Upper lobe of right lung (tissue), 1 donor: ENCODE measurements around the gene HECTD3. TPM values are rescaled to one million over a fixed set of nuclear protein-coding genes. Genes with fewer than 3 reads are reported as not detected.
"Not testable (repeated sequence)": the region's sequence is repeated elsewhere in the genome, so short reads cannot be mapped to it uniquely, and the experiment has no call there.

Source experiments
- ATAC-seq: fragments of 200-7000 bp; cut with Tn5 transposase; one replicate; pipeline ENCODE4 v1.9.1; 2020; ENCODE audit warnings: mild to moderate bottlenecking, moderate library complexity
- DNase-seq: peaks from one replicate; pipeline ENCODE4 v3.0.0-alpha.2; 2020
- H3K27ac ChIP-seq: fragments of 200-600 bp; one replicate; pipeline ENCODE4 v1.8.0; 2022
- H3K27me3 ChIP-seq: fragments of 200-600 bp; one replicate; pipeline ENCODE4 v1.8.0; 2022; ENCODE audit warnings: mild to moderate bottlenecking
- H3K36me3 ChIP-seq: fragments of 200-600 bp; one replicate; pipeline ENCODE4 v1.8.0; 2022
- H3K4me1 ChIP-seq: fragments of 200-600 bp; one replicate; pipeline ENCODE4 v1.8.0; 2022
- H3K4me3 ChIP-seq: fragments of 200-600 bp; one replicate; pipeline ENCODE4 v1.8.0; 2022; ENCODE audit warnings: mild to moderate bottlenecking
- H3K9me3 ChIP-seq: fragments of 200-600 bp; one replicate; pipeline ENCODE4 v1.8.0; 2022
- intact Hi-C: fragments of 100-400 bp; cut with DNase I; formaldehyde crosslinking; loops from one replicate; pipeline ENCODE4 v1.11.0; 2022
- total RNA-seq: library from RNA; stranded (reverse); fragmentation: NEBNext Ultra II Directional; extraction: Animal tissue kit (Norgen Biotek cat#: 25700); gene quantifications from one replicate; pipeline ENCODE4 v1.2.1, GENCODE V29; 2021
- TF ChIP-seq, protein P1 (sequence below): fragments of 200-600 bp; IDR thresholded peaks from one replicate; pipeline ENCODE4 v1.8.0; 2022; ENCODE audit warnings: antibody characterized with exemption
- donor health status: DM: no; HTN: yes; CAD: no; lungs with severe emphysema.

Gene HECTD3
- total RNA-seq, 1 donor from 2014 or later: 43.6 TPM

DNA sequence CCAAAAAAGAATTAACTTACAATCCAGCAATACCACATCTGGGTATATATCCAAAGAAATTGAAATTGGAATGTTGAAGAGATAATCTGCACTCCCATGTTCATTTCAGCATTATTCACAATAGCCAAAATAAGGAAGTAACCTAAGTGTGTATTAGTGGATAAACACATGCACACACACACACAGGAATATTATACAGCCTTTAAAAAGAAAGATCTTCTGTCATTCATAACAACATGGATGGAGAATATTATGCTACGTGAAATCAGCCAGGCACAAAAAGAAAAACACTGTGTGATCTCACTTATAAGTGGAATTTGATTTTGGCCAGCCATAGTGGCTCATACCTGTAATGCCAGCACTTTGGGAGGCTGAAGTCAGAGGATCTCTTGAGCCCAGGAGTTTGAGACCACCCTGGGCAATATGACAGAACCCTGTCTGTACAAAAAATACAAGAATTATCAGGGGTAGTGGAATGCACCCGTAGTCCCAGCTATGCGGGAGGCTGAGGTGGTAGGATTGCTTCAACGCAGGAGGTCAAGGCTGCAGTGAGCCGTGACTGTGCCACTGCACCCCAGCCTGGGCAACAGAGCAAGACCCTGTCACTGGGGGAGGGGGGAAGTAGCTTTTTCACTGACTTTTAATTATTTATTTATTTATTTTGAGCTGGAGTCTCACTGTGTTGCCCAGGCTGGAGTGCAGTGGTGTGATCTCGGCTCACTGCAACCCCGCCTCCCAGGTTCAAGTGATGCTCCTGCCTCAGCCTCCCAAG is 15.5 kb downstream of the HECTD3 start:
- Histone ChIP-seq H3K27me3 (no peaks in the 10 kb centered on the region), H3K36me3 (no peaks in the 10 kb centered on the region), H3K9me3 (no peaks in the 10 kb centered on the region), H3K27ac (no peak overlapping the region), H3K4me3 (no peak overlapping the region), H3K4me1 (peaks cover 4% of the 10 kb centered on the region)
- TF ChIP-seq, protein P1, sequence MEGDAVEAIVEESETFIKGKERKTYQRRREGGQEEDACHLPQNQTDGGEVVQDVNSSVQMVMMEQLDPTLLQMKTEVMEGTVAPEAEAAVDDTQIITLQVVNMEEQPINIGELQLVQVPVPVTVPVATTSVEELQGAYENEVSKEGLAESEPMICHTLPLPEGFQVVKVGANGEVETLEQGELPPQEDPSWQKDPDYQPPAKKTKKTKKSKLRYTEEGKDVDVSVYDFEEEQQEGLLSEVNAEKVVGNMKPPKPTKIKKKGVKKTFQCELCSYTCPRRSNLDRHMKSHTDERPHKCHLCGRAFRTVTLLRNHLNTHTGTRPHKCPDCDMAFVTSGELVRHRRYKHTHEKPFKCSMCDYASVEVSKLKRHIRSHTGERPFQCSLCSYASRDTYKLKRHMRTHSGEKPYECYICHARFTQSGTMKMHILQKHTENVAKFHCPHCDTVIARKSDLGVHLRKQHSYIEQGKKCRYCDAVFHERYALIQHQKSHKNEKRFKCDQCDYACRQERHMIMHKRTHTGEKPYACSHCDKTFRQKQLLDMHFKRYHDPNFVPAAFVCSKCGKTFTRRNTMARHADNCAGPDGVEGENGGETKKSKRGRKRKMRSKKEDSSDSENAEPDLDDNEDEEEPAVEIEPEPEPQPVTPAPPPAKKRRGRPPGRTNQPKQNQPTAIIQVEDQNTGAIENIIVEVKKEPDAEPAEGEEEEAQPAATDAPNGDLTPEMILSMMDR: no peak
- intact Hi-C loops: no loop called here
- no peak for ATAC-seq
- DNase-seq: peak; percentile 29

DNA sequence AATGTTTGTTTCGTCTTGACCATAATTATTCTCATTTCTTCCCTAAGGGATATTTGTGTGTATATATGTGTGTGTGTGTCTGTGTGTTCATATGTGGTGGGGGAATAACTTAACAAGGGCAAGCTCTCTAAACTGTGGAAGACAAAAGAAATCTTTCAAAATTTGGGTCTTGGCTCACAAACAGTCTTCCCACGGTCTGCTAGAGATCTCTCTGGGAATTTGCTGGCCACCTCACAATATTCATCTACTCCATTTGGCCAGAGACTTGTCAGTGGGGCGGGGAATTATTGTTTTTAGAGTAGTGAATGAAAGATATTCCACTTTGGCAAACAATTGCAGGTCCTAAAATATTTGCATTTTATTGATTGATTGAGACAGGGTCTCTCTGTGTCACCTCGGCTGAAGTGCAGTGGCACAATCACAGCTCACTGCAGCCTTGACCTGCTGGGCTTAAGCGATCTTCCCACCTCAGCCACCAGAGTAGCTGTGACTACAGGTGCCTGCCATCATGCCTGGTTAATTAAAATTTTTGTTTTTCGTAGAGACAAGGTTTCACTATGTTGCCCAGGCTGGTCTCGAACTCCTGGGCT is 16.7 kb downstream of the HECTD3 start:
- Histone ChIP-seq H3K27me3 (no peaks in the 10 kb centered on the region), H3K9me3 (no peaks in the 10 kb centered on the region), H3K27ac (no peak overlapping the region), H3K36me3 (no peaks in the 10 kb centered on the region), H3K4me3 (no peak overlapping the region), H3K4me1 (no peaks in the 10 kb centered on the region)
- DNase-seq: peak; percentile 6
- ATAC-seq: no peak
- TF ChIP-seq, protein P1: no peak
- intact Hi-C loops: no loop called here

DNA sequence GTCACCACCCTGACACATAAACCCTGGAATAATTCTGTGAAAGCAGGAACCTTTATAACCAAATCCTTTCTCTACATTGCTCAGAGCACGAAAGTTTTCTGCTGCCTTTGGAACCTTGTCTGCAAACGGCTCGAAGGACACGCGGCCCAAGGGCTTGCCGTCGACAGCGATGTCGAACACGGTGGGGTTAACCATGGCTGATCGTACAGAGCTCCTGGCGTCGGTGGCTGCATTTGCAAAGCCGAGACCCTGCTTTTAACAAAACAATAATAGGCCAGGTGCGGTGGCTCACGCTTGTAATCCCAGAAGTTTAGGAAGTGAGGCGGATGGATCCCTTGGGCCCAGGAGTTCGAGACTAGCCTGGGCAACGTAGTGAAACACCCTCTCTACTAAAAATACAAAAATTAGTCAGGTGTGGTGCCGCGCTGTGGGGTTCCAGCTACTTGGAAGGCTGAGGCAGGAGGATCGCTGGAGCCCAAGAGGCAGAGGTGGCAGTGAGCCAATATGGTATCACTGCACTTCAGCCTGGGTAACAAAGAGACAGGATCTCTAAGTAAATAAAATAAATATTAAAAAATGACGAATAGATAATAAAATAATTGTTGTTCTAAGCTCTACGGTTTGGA is 22.5 kb downstream of the HECTD3 start:
- no peak for DNase-seq
- Histone ChIP-seq H3K27me3 (no peaks in the 10 kb centered on the region), H3K4me1 (peaks cover 9% of the 10 kb centered on the region), H3K27ac (no peak overlapping the region), H3K9me3 (no peaks in the 10 kb centered on the region), H3K36me3 (no peaks in the 10 kb centered on the region), H3K4me3 (no peak overlapping the region)
- intact Hi-C loops: no loop called here
- ATAC-seq: no peak
- TF ChIP-seq, protein P1: no peak

DNA sequence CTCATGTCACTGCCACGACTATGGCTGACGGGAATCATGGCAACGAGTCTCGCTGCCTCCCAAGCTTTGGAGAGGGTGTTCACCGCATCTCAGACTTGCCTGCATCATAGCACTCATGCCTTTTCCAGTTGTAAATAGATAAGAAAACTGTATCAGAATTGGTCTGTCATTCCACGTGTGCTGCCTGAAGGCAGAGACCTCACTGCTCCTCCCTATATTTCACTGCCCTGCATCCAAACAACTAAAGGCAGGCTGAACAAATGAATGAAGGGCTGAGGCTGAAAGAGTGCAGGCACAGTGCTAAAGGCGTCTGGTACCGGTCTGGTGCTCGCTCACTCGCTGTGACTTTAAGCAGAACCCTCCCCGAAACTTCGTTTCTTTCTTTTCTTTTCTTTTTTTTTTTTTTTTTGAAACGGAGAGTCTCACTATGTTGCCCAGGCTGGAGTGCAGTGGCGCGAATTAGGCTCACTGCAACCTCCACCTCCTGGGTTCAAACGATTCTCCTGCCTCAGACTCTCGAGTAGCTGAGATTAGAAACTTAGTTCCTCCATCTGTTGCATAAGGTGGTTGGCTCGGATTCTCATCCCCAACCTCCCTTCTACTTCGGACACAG is 25.3 kb downstream of the HECTD3 start:
- peak overlapping the region; percentile 78 for H3K27ac ChIP-seq
- no peaks in the 10 kb centered on the region for H3K9me3 ChIP-seq
- DNase-seq (no peak), ATAC-seq (no peak)
- peaks cover 2% of the 10 kb centered on the region for H3K36me3 ChIP-seq
- intact Hi-C loops: no loop called here
- H3K27me3 ChIP-seq: no peaks in the 10 kb centered on the region
- peak overlapping the region; percentile 91 for H3K4me3 ChIP-seq
- H3K4me1 ChIP-seq: peaks cover 9% of the 10 kb centered on the region
- TF ChIP-seq, protein P1: no peak

DNA sequence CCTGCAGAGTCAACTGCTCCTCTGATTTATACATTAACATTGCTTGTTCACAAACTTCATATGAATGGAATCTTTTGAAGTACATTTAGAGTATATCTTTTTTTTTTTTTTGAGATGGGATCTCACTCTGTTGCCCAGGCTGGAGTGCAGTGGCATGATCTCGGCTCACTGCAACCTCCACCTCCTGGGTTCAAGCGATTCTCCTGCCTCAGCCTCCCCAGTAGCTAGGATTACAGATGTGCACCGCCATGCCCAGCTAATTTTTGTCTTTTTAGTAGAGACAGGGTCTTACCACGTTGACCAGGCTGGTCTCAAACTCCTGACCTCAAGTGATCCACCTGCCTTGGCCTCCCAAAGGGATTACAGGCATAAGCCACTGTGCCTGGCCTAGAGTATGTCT is 33.8 kb downstream of the HECTD3 start:
- ATAC-seq, H3K27me3 ChIP-seq, H3K27ac ChIP-seq, H3K4me3 ChIP-seq, DNase-seq, intact Hi-C loops, H3K9me3 ChIP-seq, H3K4me1 ChIP-seq: not testable (repeated sequence)
- H3K36me3 ChIP-seq: peaks cover 65% of the 10 kb centered on the region

DNA sequence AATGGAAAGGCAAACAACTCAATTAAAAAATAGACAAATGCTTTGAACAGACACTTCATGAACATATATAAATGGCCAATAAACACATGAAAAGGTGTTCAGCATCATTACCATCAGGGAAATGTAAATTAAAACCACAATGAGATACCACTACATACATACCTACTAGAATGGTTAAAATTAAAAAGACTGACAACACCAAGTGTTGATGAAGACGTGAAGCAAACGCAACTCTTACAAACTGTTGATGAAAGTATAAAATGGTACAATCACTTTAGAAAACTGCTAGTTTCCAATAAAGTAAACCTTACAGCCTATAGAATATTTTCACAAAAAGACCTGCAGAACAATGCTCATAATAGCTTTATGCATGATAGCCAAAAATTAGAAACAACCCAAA is 34.9 kb downstream of the HECTD3 start:
- TF ChIP-seq, protein P1: no peak
- no peak overlapping the region for H3K4me3 ChIP-seq
- H3K36me3 ChIP-seq: peaks cover 65% of the 10 kb centered on the region
- H3K27ac ChIP-seq: no peak overlapping the region
- no peaks in the 10 kb centered on the region for H3K27me3 ChIP-seq
- ATAC-seq (no peak), DNase-seq (no peak)
- H3K9me3 ChIP-seq: no peaks in the 10 kb centered on the region
- H3K4me1 ChIP-seq: no peaks in the 10 kb centered on the region
- intact Hi-C loops: no loop called here
